ENCODE data around the gene UBA52.
"Not testable (repeated sequence)": the region's sequence is repeated elsewhere in the genome, so short reads cannot be mapped to it uniquely, and the experiment has no call there.

The UBA52 gene

GRCh38 chr19:18532168-18532890 is 39.3 kb upstream of the UBA52 start:
- in situ Hi-C loops (cut with HindIII; ENCODE audit: low sequenced_read_pairs), result no loop called here
- DNase-seq (ENCODE audit: low read depth, low spot score), result no peak
- H3K4me3 ChIP-seq (ENCODE audit: low read depth, low read length), result no peak overlapping the region
- TF ChIP-seq, protein P1, sequence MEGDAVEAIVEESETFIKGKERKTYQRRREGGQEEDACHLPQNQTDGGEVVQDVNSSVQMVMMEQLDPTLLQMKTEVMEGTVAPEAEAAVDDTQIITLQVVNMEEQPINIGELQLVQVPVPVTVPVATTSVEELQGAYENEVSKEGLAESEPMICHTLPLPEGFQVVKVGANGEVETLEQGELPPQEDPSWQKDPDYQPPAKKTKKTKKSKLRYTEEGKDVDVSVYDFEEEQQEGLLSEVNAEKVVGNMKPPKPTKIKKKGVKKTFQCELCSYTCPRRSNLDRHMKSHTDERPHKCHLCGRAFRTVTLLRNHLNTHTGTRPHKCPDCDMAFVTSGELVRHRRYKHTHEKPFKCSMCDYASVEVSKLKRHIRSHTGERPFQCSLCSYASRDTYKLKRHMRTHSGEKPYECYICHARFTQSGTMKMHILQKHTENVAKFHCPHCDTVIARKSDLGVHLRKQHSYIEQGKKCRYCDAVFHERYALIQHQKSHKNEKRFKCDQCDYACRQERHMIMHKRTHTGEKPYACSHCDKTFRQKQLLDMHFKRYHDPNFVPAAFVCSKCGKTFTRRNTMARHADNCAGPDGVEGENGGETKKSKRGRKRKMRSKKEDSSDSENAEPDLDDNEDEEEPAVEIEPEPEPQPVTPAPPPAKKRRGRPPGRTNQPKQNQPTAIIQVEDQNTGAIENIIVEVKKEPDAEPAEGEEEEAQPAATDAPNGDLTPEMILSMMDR (IDR thresholded peaks at IDR 0.05; ENCODE audit: low read depth, low read length), result no peak

DNA sequence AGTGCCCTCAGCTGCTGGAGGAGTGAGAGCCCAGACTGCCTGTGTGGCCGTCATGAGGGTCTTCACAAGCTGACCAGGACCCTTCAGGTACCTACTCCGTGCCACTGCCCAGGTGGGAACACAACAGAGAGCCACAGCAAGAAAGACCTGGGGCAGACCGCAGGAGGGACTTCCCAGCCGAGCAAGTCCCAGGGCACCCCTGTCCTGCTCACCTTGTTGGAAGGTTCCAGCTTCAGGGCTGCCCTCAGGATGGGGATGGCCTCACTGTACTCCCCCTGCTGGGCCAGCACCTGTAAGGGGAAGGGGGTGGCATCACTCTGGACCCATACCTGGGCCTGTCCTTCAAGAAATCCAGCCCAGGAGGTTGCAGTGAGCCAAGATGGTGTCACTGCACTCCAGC is 38.6 kb upstream of the UBA52 start:
- TF ChIP-seq, protein P1 (IDR thresholded peaks at IDR 0.05; ENCODE audit: low read depth, low read length), result no peak
- in situ Hi-C loops (cut with HindIII; ENCODE audit: low sequenced_read_pairs), result no loop called here
- DNase-seq (ENCODE audit: low read depth, low spot score), result no peak
- no peak overlapping the region for H3K4me3 ChIP-seq (ENCODE audit: low read depth, low read length)

DNA sequence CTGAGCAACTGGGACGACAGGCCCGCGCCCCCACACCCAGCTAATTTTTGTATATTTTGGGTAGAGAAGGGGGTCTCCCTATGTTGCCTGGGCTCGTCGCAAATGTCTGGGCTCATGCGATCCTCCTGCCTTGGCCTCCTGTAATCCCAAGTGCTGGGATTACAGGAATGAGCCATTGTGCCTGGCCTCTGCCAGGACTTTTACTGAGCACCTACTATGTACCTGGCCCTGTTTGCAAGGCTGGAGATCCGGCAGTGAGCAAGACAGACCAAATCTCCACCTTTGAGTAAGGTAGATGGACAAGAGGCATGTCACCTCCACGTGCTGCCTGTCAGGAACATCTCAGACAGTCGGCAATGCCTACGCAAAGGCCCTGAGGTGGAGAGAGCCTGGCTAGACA is 35.2 kb upstream of the UBA52 start:
- in situ Hi-C loops (cut with HindIII; ENCODE audit: low sequenced_read_pairs), result no loop called here
- no peak for DNase-seq (ENCODE audit: low read depth, low spot score)
- H3K4me3 ChIP-seq (ENCODE audit: low read depth, low read length), result no peak overlapping the region
- TF ChIP-seq, protein P1 (IDR thresholded peaks at IDR 0.05; ENCODE audit: low read depth, low read length), result no peak

- in situ Hi-C loops (cut with HindIII; ENCODE audit: low sequenced_read_pairs), result no loop called here
- TF ChIP-seq, protein P1 (IDR thresholded peaks at IDR 0.05; ENCODE audit: low read depth, low read length), result no peak
- no peak for DNase-seq (ENCODE audit: low read depth, low spot score)
- H3K4me3 ChIP-seq (ENCODE audit: low read depth, low read length), result no peak overlapping the region
Observed at GRCh38 chr19:18537431-18537830, 34.2 kb upstream of the UBA52 start.

DNA sequence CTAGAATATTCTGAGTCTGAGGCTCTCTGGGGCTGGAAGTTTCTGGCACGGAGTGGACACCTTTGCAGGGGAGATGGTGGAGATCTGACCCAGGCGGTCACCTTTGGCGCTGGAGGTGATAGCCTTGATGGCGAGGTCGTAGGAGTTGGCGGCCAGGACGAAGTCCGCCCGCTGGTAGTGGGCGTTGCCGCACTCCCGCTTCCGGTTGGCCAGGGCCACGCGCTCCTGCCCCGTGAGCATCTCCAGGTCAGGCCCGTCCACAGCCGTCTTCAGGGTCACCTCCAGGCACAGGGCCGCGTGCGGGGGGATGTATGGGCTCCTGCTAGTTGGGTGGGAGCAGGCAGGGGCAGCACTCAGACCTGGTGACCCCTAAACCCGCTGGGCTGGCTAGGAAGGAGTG is 33.5 kb upstream of the UBA52 start:
- H3K4me3 ChIP-seq (ENCODE audit: low read depth, low read length), result no peak overlapping the region
- in situ Hi-C loops (cut with HindIII; ENCODE audit: low sequenced_read_pairs), result no loop called here
- TF ChIP-seq, protein P1 (IDR thresholded peaks at IDR 0.05; ENCODE audit: low read depth, low read length), result no peak
- DNase-seq (ENCODE audit: low read depth, low spot score), result no peak

DNA sequence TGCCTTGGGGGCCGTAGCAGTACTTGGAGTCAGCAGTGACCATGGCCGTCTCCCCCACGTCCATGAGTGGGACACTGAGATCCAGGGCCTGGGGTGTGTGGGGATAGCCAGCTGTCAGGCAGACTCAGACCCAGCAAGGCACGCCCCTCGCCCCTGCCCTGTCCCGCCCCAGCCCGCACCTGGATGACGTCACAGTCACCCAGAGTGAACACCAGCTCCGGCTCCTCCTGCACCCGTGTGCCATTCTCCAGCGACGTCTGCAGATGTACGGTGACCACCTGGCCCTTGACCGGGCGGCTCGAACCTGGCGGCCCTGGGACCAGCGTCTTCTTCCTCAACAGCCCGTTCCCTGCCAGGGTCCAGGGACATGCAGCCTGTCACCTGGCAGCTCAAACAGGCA is 32.3 kb upstream of the UBA52 start:
- in situ Hi-C loops (cut with HindIII; ENCODE audit: low sequenced_read_pairs), result no loop called here
- no peak for DNase-seq (ENCODE audit: low read depth, low spot score)
- no peak overlapping the region for H3K4me3 ChIP-seq (ENCODE audit: low read depth, low read length)

GRCh38 chr19:18540200-18540599 is 31.5 kb upstream of the UBA52 start:
- in situ Hi-C loops (cut with HindIII; ENCODE audit: low sequenced_read_pairs); H3K4me3 ChIP-seq (ENCODE audit: low read depth, low read length); DNase-seq (ENCODE audit: low read depth, low spot score): not testable (repeated sequence)

More for the DNA sequence above, 32.3 kb upstream of the UBA52 start:
- TF ChIP-seq, protein P1 (IDR thresholded peaks at IDR 0.05; ENCODE audit: low read depth, low read length), result no peak

Data from astrocyte of the spinal cord (primary cell).